Right lobe of liver (tissue), 6 donors: ENCODE results near the gene ADPGK. TPM values are rescaled to one million over a fixed set of nuclear protein-coding genes. Genes with fewer than 3 reads are reported as not detected.
"Not testable (repeated sequence)": the region's sequence is repeated elsewhere in the genome, so short reads cannot be mapped to it uniquely, and the experiment has no call there.

Source experiments
- ATAC-seq, 4 donors: fragments of 200-7000 bp; cut with Tn5 transposase; one replicate each; pipeline ENCODE4 v1.9.1; 2020; ENCODE audit warnings: mild to moderate bottlenecking in 4 of 4, moderate library complexity in 4 of 4
- DNase-seq, 3 donors: peaks; one replicate each; pipeline ENCODE4 v3.0.0-alpha.2; 2020
- H3K27ac ChIP-seq, 3 donors: fragments of 200-600 bp; one replicate each; pipeline ENCODE4 v1.8.0; 2022
- H3K27me3 ChIP-seq, 2 donors: fragments of 200-600 bp; one replicate each; pipeline ENCODE4 v1.8.0; 2022
- H3K36me3 ChIP-seq, 4 donors: fragments of 200-600 bp; sonication (generic) in 1 of 4; one replicate each; pipeline versions ENCODE4 v1.5.1 to v1.8.0; 2017 to 2022; ENCODE audit warnings: control low read depth in 1 of 4
- H3K4me1 ChIP-seq, 4 donors: fragments of 200-600 bp; sonication (generic) in 1 of 4; one replicate each; pipeline versions ENCODE4 v1.5.1 to v1.8.0; 2017 to 2022; ENCODE audit warnings: control low read depth in 1 of 4
- H3K4me3 ChIP-seq, 3 donors: fragments of 200-600 bp; one replicate each; pipeline ENCODE4 v1.8.0; 2022
- H3K9me3 ChIP-seq, 4 donors: fragments of 200-600 bp; sonication (generic) in 1 of 4; one replicate each; pipeline versions ENCODE4 v1.5.1 to v1.8.0; 2017 to 2022; ENCODE audit warnings: control low read depth in 1 of 4
- POLR2A ChIP-seq: fragments of 450-650 bp; IDR thresholded peaks from one replicate; pipeline ENCODE4 v1.6.1; 2017; ENCODE audit warnings: antibody characterized with exemption, mild to moderate bottlenecking
- WGBS: methylation state at CpG from one replicate; pipeline ENCODE4 v1.1.6; 2018; ENCODE audit warnings: low coverage, low lambda C conversion rate; ENCODE audit not compliant: insufficient coverage; ENCODE audit errors: missing lambda C conversion rate; 5-methylcytosine and 5-hydroxymethylcytosine counted together
- intact Hi-C, 2 donors: fragments of 100-400 bp; cut with DNase I; formaldehyde crosslinking; loops; one replicate each; pipeline versions ENCODE4 v1.11.2 to v1.14.1; 2022
- total RNA-seq, 6 experiments: library from RNA; depleted of rRNA in 2 of 6; stranded (reverse); fragments of >200 nt in 2 of 6; fragmentation: NEBNext Ultra II Directional in 3 of 6; extraction: Animal tissue kit (Norgen Biotek cat#: 25700) in 3 of 6; gene quantifications; one replicate each; pipeline versions ENCODE4 v1.1.0 to v1.2.4, GENCODE V29; 2016 to 2023
- TF ChIP-seq, protein P1 (sequence below), 4 donors: fragments of 200-600 bp in 3 of 4; fragments of 450-650 bp in 1 of 4; IDR thresholded peaks; one replicate each; pipeline versions ENCODE4 v1.5.1 to v1.8.0; 2016 to 2022; ENCODE audit warnings: antibody characterized with exemption in 4 of 4, mild to moderate bottlenecking in 2 of 4
- donor health status: DM: no; HTN: yes; CAD: no.
- donor health status: DM: no; HTN: no; CAD: no.
- donor health status: DM: no; HTN: no; CAD: no.
- donor health status: DM: no; HTN: yes; CAD: no.
- donor health status: DM: no; HTN: yes; CAD: no.

Gene ADPGK
- total RNA-seq, 6 experiments from 2014 or later: 13.9 to 22.1 (median 19.8) TPM

DNA sequence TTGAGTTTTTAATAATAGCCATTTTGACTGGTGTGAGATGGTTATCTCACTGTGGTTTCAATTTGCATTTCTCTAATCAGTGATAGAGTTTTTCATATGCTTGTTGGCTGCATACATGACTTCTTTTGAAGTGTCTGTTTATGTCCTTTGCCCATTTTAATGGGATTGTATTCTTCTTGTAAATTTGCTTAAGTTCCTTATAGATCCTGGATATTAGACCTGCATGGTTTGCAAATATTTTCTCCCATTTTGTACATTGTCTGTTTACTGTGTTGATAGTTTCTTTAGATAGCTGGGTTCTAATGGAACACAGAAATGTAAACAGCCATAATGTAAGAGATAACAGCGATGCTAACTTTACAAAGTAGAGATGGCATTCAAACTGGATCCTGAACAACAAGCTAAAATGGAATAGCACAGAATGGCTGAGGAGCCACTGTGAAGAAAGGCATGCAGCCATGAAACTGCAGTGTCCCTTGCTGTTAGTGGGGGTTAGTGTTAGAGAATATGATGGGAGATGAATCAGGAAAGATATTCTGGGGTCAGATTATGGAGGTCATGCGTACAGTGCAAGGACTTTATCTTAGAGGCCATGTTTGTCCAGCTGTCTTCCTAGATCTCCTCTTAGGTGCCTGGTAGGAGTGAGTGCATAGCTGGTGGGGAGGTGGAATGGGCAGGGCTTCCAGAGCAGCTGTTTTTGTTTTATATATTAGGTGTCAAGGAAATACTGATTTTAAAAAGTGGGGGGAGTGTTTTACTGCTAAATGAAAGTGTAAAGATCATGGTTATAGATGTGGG lies 49.4 kb downstream of the ADPGK start:
- Histone ChIP-seq H3K4me3 (no peak overlapping the region), H3K9me3 (no peaks in the 10 kb centered on the region), H3K27ac (no peak overlapping the region), H3K36me3 (peaks cover 0 to 43% (median 4%) of the 10 kb centered on the region in 4 donors), H3K27me3 (no peaks in the 10 kb centered on the region), H3K4me1 (no peaks in the 10 kb centered on the region)
- no peak for DNase-seq
- WGBS: 90% methylated on average over 2 of the region's 2 CpGs
- ATAC-seq: no peak
- intact Hi-C loops: no loop called here
- TF ChIP-seq, protein P1, sequence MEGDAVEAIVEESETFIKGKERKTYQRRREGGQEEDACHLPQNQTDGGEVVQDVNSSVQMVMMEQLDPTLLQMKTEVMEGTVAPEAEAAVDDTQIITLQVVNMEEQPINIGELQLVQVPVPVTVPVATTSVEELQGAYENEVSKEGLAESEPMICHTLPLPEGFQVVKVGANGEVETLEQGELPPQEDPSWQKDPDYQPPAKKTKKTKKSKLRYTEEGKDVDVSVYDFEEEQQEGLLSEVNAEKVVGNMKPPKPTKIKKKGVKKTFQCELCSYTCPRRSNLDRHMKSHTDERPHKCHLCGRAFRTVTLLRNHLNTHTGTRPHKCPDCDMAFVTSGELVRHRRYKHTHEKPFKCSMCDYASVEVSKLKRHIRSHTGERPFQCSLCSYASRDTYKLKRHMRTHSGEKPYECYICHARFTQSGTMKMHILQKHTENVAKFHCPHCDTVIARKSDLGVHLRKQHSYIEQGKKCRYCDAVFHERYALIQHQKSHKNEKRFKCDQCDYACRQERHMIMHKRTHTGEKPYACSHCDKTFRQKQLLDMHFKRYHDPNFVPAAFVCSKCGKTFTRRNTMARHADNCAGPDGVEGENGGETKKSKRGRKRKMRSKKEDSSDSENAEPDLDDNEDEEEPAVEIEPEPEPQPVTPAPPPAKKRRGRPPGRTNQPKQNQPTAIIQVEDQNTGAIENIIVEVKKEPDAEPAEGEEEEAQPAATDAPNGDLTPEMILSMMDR (IDR thresholded peaks at IDR 0.05): no peak
- no peak for TF ChIP-seq POLR2A

- ATAC-seq: no peak
- no peak for DNase-seq
- intact Hi-C loops: no loop called here
- H3K9me3 ChIP-seq: no peaks in the 10 kb centered on the region
- no peaks in the 10 kb centered on the region for H3K27me3 ChIP-seq
- no peak overlapping the region for H3K27ac ChIP-seq
- H3K4me1 ChIP-seq: peaks cover 0 to 13% (median under 1%) of the 10 kb centered on the region in 4 donors
- no peak overlapping the region for H3K4me3 ChIP-seq
- WGBS: 75% methylated on average over 2 of the region's 4 CpGs
- peaks cover 0 to 27% (median 2%) of the 10 kb centered on the region in 4 donors for H3K36me3 ChIP-seq
- TF ChIP-seq POLR2A: no peak
- TF ChIP-seq, protein P1 (IDR thresholded peaks at IDR 0.05): no peak
Observed at GRCh38 chr15:72732516-72732915, 51.0 kb downstream of the ADPGK start.

DNA sequence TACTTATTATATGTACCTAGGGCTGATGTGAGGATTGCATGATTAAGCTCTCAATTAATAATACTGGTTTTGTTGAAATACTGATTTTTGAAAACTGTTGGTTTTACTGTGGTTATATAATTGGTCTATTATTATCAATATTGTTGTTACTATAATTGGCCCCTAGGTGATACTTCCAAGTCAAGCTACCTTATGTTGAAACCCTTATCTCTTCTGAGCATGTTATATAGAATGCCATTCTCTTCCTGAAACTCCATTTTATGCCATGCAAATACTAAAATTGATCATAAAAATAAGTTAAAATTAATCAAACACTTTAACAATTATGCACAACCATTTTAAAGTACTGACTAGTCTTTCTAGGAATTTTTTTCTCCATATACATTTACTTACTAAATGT lies 51.5 kb downstream of the ADPGK start:
- ATAC-seq: no peak
- peaks cover 0 to 17% (median 2%) of the 10 kb centered on the region in 4 donors for H3K4me1 ChIP-seq
- peaks cover 0 to 23% (median 2%) of the 10 kb centered on the region in 4 donors for H3K36me3 ChIP-seq
- H3K9me3 ChIP-seq: no peaks in the 10 kb centered on the region
- H3K27me3 ChIP-seq: no peaks in the 10 kb centered on the region
- intact Hi-C loops: no loop called here
- TF ChIP-seq POLR2A: no peak
- TF ChIP-seq, protein P1 (IDR thresholded peaks at IDR 0.05): no peak
- no peak overlapping the region for H3K27ac ChIP-seq
- DNase-seq: no peak
- no peak overlapping the region for H3K4me3 ChIP-seq

- Histone ChIP-seq H3K4me3 (no peak overlapping the region), H3K27ac (no peak overlapping the region), H3K27me3 (no peaks in the 10 kb centered on the region), H3K36me3 (peaks cover 0 to 7% (median 0%) of the 10 kb centered on the region in 4 donors), H3K9me3 (no peaks in the 10 kb centered on the region), H3K4me1 (peaks cover 0 to 29% (median 3%) of the 10 kb centered on the region in 4 donors)
- WGBS: 40% methylated on average over 1 of the region's 1 CpG
- intact Hi-C loops: no loop called here
- TF ChIP-seq, protein P1 (IDR thresholded peaks at IDR 0.05): no peak
- TF ChIP-seq POLR2A: no peak
- no peak for DNase-seq
- ATAC-seq: peak in 2 of 4 donors; percentile 53 to 59
Observed at GRCh38 chr15:72728821-72729220, 54.7 kb downstream of the ADPGK start.

- WGBS: 100% methylated on average over 1 of the region's 1 CpG
- DNase-seq, H3K9me3 ChIP-seq, H3K4me3 ChIP-seq, H3K27me3 ChIP-seq, H3K36me3 ChIP-seq, H3K27ac ChIP-seq, ATAC-seq, intact Hi-C loops: not testable (repeated sequence)
- H3K4me1 ChIP-seq: peaks cover 0 to 29% (median 3%) of the 10 kb centered on the region in 4 donors
Observed at GRCh38 chr15:72728249-72728648, 55.3 kb downstream of the ADPGK start.
